IMR-90 (cell line): ENCODE data around the gene KLHL2. TPM values are rescaled to one million over a fixed set of nuclear protein-coding genes. Genes with fewer than 3 reads are reported as not detected.
"Not testable (repeated sequence)": the region's sequence is repeated elsewhere in the genome, so short reads cannot be mapped to it uniquely, and the experiment has no call there.

Experiments
- ATAC-seq: fragments of 200-7000 bp; cut with Tn5 transposase; 2 replicates; pipeline ENCODE4 v1.9.1; 2020; ENCODE audit warnings: low read depth, mild to moderate bottlenecking, moderate library complexity
- BruUV-seq: library from RNA; stranded (reverse); fragments of 400-500 nt; replicated peaks from 2 replicates; lab custom pipeline; 2021; lab: Mats Ljungman, UMichigan
- CTCF ChIA-PET: fragments of 300-600 bp; formaldehyde crosslinking; extraction: SDS; loops from one replicate; lab custom pipeline; 2021; ENCODE audit warnings: antibody characterized with exemption; lab: Yijun Ruan, JAX
- POLR2A ChIA-PET: fragments of 300-600 bp; sonication (Branson Sonifier 250); formaldehyde crosslinking; loops from one replicate; lab custom pipeline; 2022; ENCODE audit warnings: antibody characterized with exemption; ENCODE audit not compliant: unreplicated experiment; lab: Charles Lee
- DNase-seq: peaks from one replicate; pipeline ENCODE4 v3.0.0; 2013
- H2AFZ ChIP-seq: replicated peaks from 2 replicates; pipeline ENCODE3; 2013; ENCODE audit warnings: low read length, mild to moderate bottlenecking; ENCODE audit not compliant: poor library complexity
- H2AK5ac ChIP-seq: 2 replicates; pipeline ENCODE4 v1.6.1; 2013; ENCODE audit warnings: low read depth, low read length, inconsistent platforms
- H2AK9ac ChIP-seq: replicated peaks from 2 replicates; pipeline ENCODE3; 2013; ENCODE audit warnings: mild to moderate bottlenecking, low read depth, low read length, moderate library complexity; ENCODE audit not compliant: poor library complexity
- H2BK120ac ChIP-seq: 2 replicates; pipeline ENCODE4 v1.6.1; 2013; ENCODE audit warnings: low read depth, low read length, inconsistent platforms
- H2BK15ac ChIP-seq: 3 replicates; pipeline ENCODE4 v1.6.1; 2013; ENCODE audit warnings: low read depth, low read length, inconsistent platforms
- H2BK20ac ChIP-seq: 2 replicates; pipeline ENCODE4 v1.6.1; 2013; ENCODE audit warnings: low read depth, mild to moderate bottlenecking, inconsistent platforms, low read length, moderate library complexity
- H2BK5ac ChIP-seq: 2 replicates; pipeline ENCODE4 v1.6.1; 2013; ENCODE audit warnings: mild to moderate bottlenecking, low read depth, low read length, inconsistent platforms; ENCODE audit not compliant: poor library complexity, severe bottlenecking
- H3K14ac ChIP-seq: replicated peaks from 2 replicates; pipeline ENCODE4 v1.6.1; 2013; ENCODE audit warnings: low read depth, low read length, inconsistent platforms
- H3K18ac ChIP-seq: 2 replicates; pipeline ENCODE4 v1.6.1; 2013; ENCODE audit warnings: low read depth, low read length, control low read depth
- H3K23ac ChIP-seq: 2 replicates; pipeline ENCODE4 v1.6.1; 2013; ENCODE audit warnings: low read depth, low read length, inconsistent platforms
- H3K27ac ChIP-seq: 2 replicates; pipeline ENCODE4 v1.5.1; 2013; ENCODE audit warnings: mild to moderate bottlenecking, control low read depth, low read length; ENCODE audit not compliant: insufficient read depth
- H3K27me3 ChIP-seq: 2 replicates; pipeline ENCODE4 v1.6.1; 2013; ENCODE audit warnings: low read length; ENCODE audit not compliant: control insufficient read depth, insufficient read depth
- H3K36me3 ChIP-seq: 2 replicates; pipeline ENCODE4 v1.6.1; 2013; ENCODE audit warnings: low read length, mixed read lengths; ENCODE audit not compliant: control insufficient read depth, insufficient read depth
- H3K4ac ChIP-seq: 2 replicates; pipeline ENCODE4 v1.6.1; 2013; ENCODE audit warnings: low read depth, low read length, inconsistent platforms
- H3K4me1 ChIP-seq: 2 replicates; pipeline ENCODE4 v1.6.1; 2013; ENCODE audit warnings: low read length, mixed read lengths; ENCODE audit not compliant: control insufficient read depth, insufficient read depth
- H3K4me2 ChIP-seq: 2 replicates; pipeline ENCODE4 v1.6.1; 2013; ENCODE audit warnings: low read depth, mild to moderate bottlenecking, control low read depth, low read length, moderate library complexity
- H3K4me3 ChIP-seq: 2 replicates; pipeline ENCODE4 v1.5.1; 2013; ENCODE audit warnings: low read depth, mild to moderate bottlenecking, control low read depth, low read length, moderate library complexity; ENCODE audit not compliant: insufficient read depth
- H3K56ac ChIP-seq: 2 replicates; pipeline ENCODE4 v1.6.1; 2013; ENCODE audit warnings: low read length, inconsistent platforms; ENCODE audit not compliant: insufficient read depth; ENCODE audit errors: extremely low read depth
- H3K79me1 ChIP-seq, 2 experiments: 2 replicates each; pipeline ENCODE4 v1.6.1; 2013; ENCODE audit warnings: low read length in 2 of 2, inconsistent platforms in 1 of 2, low read depth in 1 of 2
- H3K9ac ChIP-seq: 2 replicates; pipeline ENCODE4 v1.6.1; 2013; ENCODE audit warnings: low read depth, low read length, control low read depth
- H3K9me1 ChIP-seq: 2 replicates; pipeline ENCODE4 v1.6.1; 2013; ENCODE audit warnings: low read length, inconsistent platforms; ENCODE audit not compliant: insufficient read depth
- H3K9me3 ChIP-seq: 2 replicates; pipeline ENCODE4 v1.6.1; 2013; ENCODE audit warnings: low read length; ENCODE audit not compliant: control insufficient read depth, insufficient read depth
- H4K20me1 ChIP-seq: 2 replicates; pipeline ENCODE4 v1.6.1; 2013; ENCODE audit warnings: low read length, inconsistent platforms; ENCODE audit not compliant: insufficient read depth
- H4K5ac ChIP-seq: 2 replicates; pipeline ENCODE4 v1.6.1; 2013; ENCODE audit warnings: mild to moderate bottlenecking, low read depth, low read length, control low read depth
- H4K8ac ChIP-seq, 2 experiments: 2 replicates each; pipeline ENCODE4 v1.6.1; 2013; ENCODE audit warnings: low read depth in 2 of 2, low read length in 2 of 2, control low read depth in 1 of 2, inconsistent platforms in 1 of 2
- H4K91ac ChIP-seq: 2 replicates; pipeline ENCODE4 v1.6.1; 2013; ENCODE audit warnings: low read depth, low read length, inconsistent platforms; ENCODE audit not compliant: insufficient read depth
- WGBS, 2 experiments: methylation state at CpG; one replicate each; pipeline versions ENCODE4 v1.1.5 to v1.1.7; 2013; ENCODE audit warnings: missing lambda C conversion rate in 2 of 2; ENCODE audit not compliant: insufficient read length in 1 of 2; ENCODE audit errors: extremely low coverage in 2 of 2; 5-methylcytosine and 5-hydroxymethylcytosine counted together
- dilution Hi-C: fragments of 300-500 bp; cut with HindIII; formaldehyde crosslinking; loops from one replicate; pipeline ENCODE4 v1.14.3; 2018; ENCODE audit warnings: low sequenced_read_pairs; ENCODE audit not compliant: unreplicated experiment
- in situ Hi-C: fragments of 300-500 bp; cut with MboI; formaldehyde crosslinking; loops from 3 replicates; pipeline ENCODE4 v1.14.3; 2019; ENCODE audit warnings: low sequenced_read_pairs, inconsistent platforms, mixed read lengths
- intact Hi-C: fragments of 100-400 bp; cut with micrococcal nuclease; formaldehyde crosslinking; loops from 2 replicates; pipeline ENCODE4 v1.10.0; 2022
- polyA plus RNA-seq, 3 experiments: library from polyadenylated mRNA; depleted of rRNA; stranded (reverse); fragments of >200 nt; gene quantifications; 2 replicates each; pipeline ENCODE4 v1.2.3, GENCODE V29; 2012; ENCODE audit warnings: low replicate concordance in 1 of 3
- total RNA-seq: library from RNA; depleted of rRNA; stranded (reverse); fragments of >200 nt; gene quantifications from 2 replicates; pipeline ENCODE4 v1.2.3, GENCODE V29; 2012

KLHL2 gene
- total and polyA plus RNA-seq, 2 of the 4 experiments (the other 2 are of a cell fraction): 11.0 to 12.4 TPM

DNA sequence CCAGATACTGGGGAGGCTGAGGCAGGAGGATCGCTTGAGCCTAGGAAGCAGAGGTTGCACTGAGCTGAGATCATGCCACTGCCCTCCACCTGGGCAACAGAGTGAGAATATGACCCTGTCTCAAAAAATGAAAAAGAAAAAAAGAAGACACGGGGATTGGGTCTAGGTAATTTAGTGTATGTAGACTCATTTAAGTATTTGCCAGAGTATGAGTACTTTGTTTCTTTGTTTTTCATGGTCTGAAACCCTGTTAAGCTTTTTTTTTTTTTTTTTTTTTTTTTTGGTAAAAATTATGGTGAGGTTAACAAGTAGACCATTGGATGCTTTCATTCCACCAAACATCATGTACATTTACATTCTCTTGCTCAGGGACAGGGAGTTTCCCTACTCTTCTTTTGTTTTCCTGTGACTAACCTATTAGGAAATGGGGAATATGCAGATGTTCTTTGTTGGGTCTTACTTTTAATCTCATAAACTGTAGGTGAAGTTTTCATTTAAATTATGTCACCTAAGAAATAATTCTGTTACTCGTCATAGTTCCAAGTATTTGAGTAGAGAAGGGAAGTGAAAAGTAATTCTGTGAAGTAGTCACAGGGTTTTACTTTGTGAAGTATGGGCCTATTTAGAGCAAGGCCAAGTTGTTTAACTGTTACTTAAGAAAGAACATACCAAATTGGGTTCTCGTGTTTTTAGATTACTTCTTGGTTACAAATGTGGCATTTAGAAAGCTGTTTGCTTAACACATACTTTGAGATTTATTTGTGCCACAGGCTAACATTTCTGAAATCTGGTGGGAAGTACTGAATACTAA lies 25.5 kb downstream of the KLHL2 start:
- intact Hi-C loops: not testable (repeated sequence)

More for the DNA sequence above, 25.5 kb downstream of the KLHL2 start:
- in situ Hi-C loops, dilution Hi-C loops, H3K9me3 ChIP-seq, H3K9me1 ChIP-seq, H3K36me3 ChIP-seq, H3K4me2 ChIP-seq, H2BK20ac ChIP-seq, H2BK15ac ChIP-seq, H3K4ac ChIP-seq, H2AK9ac ChIP-seq, H3K79me1 ChIP-seq, CTCF ChIA-PET, H3K4me1 ChIP-seq, H4K91ac ChIP-seq, H2BK5ac ChIP-seq, H4K5ac ChIP-seq, H4K8ac ChIP-seq, H3K9ac ChIP-seq, H2AFZ ChIP-seq, DNase-seq, H3K4me3 ChIP-seq, H3K27ac ChIP-seq, H3K56ac ChIP-seq, H4K20me1 ChIP-seq, H3K14ac ChIP-seq, ATAC-seq, H2AK5ac ChIP-seq, H3K23ac ChIP-seq, H3K27me3 ChIP-seq, H2BK120ac ChIP-seq, BruUV-seq, H3K18ac ChIP-seq: not testable (repeated sequence)
- POLR2A ChIA-PET: interaction anchor here (0.6 kb wide), 1 partner anchor 42 kb away, joined by 4 read pairs; no protein-coding TSS in a partner anchor
- WGBS, 2 experiments: no CpG with 5 or more reads among the region's 4 CpGs
